GM18861 (cell line): Measurements from ENCODE around the gene LSMEM2.

ENCODE experiments used
- ATAC-seq: cut with Tn5 transposase; IDR thresholded peaks from one replicate; pipeline ENCODE4 v1.9.1; 2021; ENCODE audit not compliant: unreplicated experiment

The LSMEM2 gene

DNA sequence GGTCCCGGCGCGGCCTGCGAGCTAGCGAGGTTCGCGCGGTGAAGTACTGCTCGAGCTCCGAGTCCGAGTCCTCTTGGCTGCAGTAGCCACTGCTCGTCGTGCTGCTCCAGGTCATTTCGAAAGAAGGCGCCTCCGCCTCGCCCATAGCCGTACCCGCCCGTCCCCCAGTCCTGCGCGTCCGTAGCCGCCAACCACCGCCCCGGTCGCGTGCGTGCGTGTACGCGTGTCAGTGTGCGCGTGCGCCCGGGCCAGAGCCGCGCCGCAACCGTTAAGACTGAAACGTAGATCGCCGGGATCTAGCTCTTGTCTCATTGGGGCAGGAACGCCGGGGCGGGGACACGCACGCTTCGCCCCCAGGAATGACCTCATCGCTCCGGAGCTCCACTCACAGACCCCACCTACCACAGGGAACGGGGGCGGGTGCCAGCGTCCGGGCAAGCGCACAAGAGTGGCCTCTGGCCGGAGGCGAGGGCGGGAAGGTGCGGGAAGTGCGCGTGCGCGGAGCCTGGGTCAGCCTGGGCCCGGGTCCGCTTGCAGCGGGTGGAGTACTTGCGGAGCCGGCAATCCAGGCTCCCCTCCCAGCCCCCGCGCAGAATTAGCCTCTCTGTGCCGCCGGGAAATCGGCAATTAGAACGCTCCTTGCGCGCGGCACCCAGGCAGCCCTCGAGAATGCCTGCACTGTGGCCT is 58.4 kb downstream of the LSMEM2 start:
- peak; percentile 76 for ATAC-seq
